Measurements from ENCODE around the gene GRID1.
A peak's percentile ranks its signal among the peaks of the same experiment; 100 is the strongest.

The GRID1 gene

DNA sequence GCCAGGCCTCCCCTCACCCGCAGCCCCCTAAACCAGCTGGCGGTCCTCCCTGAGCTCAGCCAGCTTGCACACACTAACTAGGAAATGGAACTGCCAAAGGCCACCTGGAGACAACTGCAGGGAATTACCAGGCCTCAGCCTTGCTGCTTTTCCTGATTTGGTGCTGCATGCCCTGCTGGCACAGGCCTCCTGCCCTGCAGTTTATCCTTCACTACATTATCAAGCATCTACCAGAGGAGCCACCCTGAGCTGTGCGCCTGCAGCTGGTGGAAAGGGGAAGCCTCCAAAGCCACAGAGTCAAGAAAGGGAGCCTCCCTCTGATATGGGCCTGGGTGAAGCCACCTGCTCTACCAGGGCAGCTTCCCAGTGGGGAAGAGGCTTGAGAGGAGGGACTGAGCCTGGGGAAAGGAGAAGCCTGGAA lies 139.8 kb downstream of the GRID1 start:
- no peak for ATAC-seq (ENCODE audit: low read depth)

DNA sequence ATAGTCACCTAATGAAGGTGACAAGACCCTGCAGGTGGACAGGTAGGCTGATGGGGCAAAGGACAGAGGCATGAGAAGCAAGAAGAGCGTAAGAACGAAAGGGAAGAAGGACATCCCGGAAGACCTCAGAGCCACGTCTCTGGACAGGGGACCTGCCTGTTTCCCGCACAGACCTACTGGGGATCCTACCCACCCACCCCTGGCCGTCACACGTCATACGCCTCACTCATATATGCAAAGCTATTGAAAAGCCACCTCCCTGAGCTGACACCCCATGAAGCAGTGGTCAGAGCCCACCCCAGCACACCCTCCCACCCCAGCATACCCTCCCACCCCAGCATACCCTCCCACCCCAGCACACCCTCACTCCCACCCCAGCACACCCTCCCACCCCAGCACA lies 140.6 kb downstream of the GRID1 start:
- TF ChIP-seq, protein P1, sequence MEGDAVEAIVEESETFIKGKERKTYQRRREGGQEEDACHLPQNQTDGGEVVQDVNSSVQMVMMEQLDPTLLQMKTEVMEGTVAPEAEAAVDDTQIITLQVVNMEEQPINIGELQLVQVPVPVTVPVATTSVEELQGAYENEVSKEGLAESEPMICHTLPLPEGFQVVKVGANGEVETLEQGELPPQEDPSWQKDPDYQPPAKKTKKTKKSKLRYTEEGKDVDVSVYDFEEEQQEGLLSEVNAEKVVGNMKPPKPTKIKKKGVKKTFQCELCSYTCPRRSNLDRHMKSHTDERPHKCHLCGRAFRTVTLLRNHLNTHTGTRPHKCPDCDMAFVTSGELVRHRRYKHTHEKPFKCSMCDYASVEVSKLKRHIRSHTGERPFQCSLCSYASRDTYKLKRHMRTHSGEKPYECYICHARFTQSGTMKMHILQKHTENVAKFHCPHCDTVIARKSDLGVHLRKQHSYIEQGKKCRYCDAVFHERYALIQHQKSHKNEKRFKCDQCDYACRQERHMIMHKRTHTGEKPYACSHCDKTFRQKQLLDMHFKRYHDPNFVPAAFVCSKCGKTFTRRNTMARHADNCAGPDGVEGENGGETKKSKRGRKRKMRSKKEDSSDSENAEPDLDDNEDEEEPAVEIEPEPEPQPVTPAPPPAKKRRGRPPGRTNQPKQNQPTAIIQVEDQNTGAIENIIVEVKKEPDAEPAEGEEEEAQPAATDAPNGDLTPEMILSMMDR (IDR thresholded peaks at IDR 0.05; ENCODE audit: poor library complexity, severe bottlenecking), result no peak
- Histone ChIP-seq H3K27me3 (ENCODE audit: insufficient read depth, poor library complexity, severe bottlenecking) (no peaks in the 10 kb centered on the region), H3K4me3 (ENCODE audit: severe bottlenecking) (no peak overlapping the region), H3K36me3 (ENCODE audit: low read depth) (no peaks in the 10 kb centered on the region), H3K27ac (ENCODE audit: poor library complexity, severe bottlenecking) (no peak overlapping the region), H3K4me1 (ENCODE audit: insufficient read depth, poor library complexity, severe bottlenecking) (no peaks in the 10 kb centered on the region), H3K9me3 (ENCODE audit: severe bottlenecking) (no peaks in the 10 kb centered on the region)
- DNase-seq (ENCODE audit: low spot score), result no peak
- ATAC-seq (ENCODE audit: low read depth), result no peak

More for the DNA sequence above, 139.8 kb downstream of the GRID1 start:
- H3K36me3 ChIP-seq (ENCODE audit: low read depth), result no peaks in the 10 kb centered on the region
- no peaks in the 10 kb centered on the region for H3K4me1 ChIP-seq (ENCODE audit: insufficient read depth, poor library complexity, severe bottlenecking)
- H3K9me3 ChIP-seq (ENCODE audit: severe bottlenecking), result no peaks in the 10 kb centered on the region
- DNase-seq (ENCODE audit: low spot score), result no peak
- no peaks in the 10 kb centered on the region for H3K27me3 ChIP-seq (ENCODE audit: insufficient read depth, poor library complexity, severe bottlenecking)
- no peak overlapping the region for H3K27ac ChIP-seq (ENCODE audit: poor library complexity, severe bottlenecking)
- no peak overlapping the region for H3K4me3 ChIP-seq (ENCODE audit: severe bottlenecking)
- TF ChIP-seq, protein P1 (IDR thresholded peaks at IDR 0.05; ENCODE audit: poor library complexity, severe bottlenecking), result no peak

DNA sequence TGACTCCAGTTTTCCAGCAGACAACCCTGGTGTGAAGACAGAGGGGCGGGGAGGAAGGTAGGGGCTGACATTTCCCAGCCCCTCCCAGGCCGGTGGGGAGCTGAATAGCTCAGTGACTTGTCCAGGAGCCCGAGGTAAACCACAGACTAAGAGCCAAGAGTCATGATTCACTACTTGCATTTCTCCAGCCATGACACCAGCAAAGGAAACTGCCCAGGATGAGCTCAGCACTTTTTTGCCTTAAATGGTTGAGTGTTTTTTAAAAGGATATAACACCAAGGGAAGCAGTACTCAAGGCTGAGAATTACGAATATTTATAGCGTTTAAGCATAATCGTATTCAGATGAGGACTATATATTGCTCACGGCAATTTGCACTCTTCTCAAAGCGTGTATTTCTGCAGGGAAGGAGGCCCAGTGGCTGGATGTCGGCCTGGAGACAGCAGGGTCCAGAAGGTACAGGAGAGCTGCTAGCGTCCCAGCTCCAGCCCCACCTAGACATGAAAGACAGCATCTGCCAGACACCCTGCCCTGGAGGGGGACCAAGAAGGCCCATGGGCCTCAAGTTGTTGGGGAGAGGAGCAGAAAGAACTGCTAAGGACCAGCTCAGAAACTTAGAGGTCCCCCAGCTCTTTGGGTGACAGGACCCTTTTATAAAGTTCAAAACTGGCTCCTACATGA lies 141.4 kb downstream of the GRID1 start:
- no peak for DNase-seq (ENCODE audit: low spot score)
- TF ChIP-seq, protein P1 (IDR thresholded peaks at IDR 0.05; ENCODE audit: poor library complexity, severe bottlenecking), result no peak
- Histone ChIP-seq H3K4me1 (ENCODE audit: insufficient read depth, poor library complexity, severe bottlenecking) (no peaks in the 10 kb centered on the region), H3K4me3 (ENCODE audit: severe bottlenecking) (no peak overlapping the region), H3K27ac (ENCODE audit: poor library complexity, severe bottlenecking) (no peak overlapping the region), H3K27me3 (ENCODE audit: insufficient read depth, poor library complexity, severe bottlenecking) (no peaks in the 10 kb centered on the region), H3K36me3 (ENCODE audit: low read depth) (no peaks in the 10 kb centered on the region), H3K9me3 (ENCODE audit: severe bottlenecking) (no peaks in the 10 kb centered on the region)
- ATAC-seq (ENCODE audit: low read depth), result peak; percentile 73; the same call in 2 of the 3 replicates

DNA sequence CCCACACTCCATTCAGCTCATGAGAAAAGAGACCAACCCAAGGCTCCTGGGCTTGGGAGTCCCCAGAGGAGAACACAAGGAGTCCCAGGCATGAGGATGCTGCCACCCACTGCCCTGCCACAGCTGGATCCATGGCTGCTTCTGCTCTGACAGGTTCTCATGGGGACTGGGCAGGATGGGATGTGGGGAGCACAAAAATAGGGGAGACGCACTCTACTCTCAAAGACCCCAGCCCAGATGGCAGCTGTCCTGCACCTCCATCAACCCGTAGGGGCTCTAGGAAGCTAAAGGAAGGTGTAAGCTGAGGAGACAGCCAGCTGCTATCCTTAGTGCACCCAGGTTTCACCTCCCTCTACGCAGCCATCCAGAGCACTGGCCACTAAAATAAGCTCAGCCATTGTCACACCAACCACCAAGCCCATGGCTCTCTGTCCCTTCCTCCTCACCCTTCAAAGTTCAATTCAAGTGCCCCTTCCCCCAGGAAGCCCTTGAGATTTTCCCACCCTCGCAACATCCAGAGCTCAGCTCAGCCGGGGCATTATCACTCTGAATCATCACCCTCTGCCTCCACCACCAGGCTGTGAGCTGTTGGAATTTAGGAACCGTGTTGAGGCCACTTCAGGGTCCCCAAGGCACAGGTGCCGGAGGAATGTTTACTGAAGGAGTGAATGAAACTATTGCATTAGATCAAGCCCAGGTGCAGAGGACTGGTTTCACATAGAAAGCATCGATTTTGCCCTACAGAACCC lies 142.1 kb downstream of the GRID1 start:
- Histone ChIP-seq H3K27me3 (ENCODE audit: insufficient read depth, poor library complexity, severe bottlenecking) (no peaks in the 10 kb centered on the region), H3K4me1 (ENCODE audit: insufficient read depth, poor library complexity, severe bottlenecking) (no peaks in the 10 kb centered on the region), H3K36me3 (ENCODE audit: low read depth) (no peaks in the 10 kb centered on the region), H3K9me3 (ENCODE audit: severe bottlenecking) (no peaks in the 10 kb centered on the region), H3K27ac (ENCODE audit: poor library complexity, severe bottlenecking) (no peak overlapping the region), H3K4me3 (ENCODE audit: severe bottlenecking) (no peak overlapping the region)
- TF ChIP-seq, protein P1 (IDR thresholded peaks at IDR 0.05; ENCODE audit: poor library complexity, severe bottlenecking), result no peak
- ATAC-seq (ENCODE audit: low read depth) (no peak), DNase-seq (ENCODE audit: low spot score) (no peak)

DNA sequence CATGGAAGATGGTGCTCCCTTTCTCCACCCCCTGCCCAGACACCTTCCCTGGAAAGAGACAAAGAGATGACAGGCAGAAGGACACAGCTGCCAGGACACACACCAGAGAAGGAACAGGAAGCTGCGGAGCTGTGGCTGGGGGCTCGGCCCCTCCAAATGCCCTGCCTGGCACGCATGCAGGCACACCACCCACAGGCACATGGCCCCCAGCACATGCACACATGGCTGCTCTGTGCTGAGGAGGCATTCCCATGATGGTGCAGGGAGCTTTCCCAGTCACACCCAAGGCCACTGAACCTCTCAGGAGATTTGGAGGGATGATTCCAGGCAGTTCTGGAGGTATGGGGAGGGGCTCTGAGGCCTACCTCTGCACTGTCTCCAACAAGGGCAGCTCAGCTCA lies 143.3 kb downstream of the GRID1 start:
- Histone ChIP-seq H3K27ac (ENCODE audit: poor library complexity, severe bottlenecking) (no peak overlapping the region), H3K36me3 (ENCODE audit: low read depth) (no peaks in the 10 kb centered on the region), H3K4me3 (ENCODE audit: severe bottlenecking) (no peak overlapping the region), H3K27me3 (ENCODE audit: insufficient read depth, poor library complexity, severe bottlenecking) (no peaks in the 10 kb centered on the region), H3K9me3 (ENCODE audit: severe bottlenecking) (no peaks in the 10 kb centered on the region), H3K4me1 (ENCODE audit: insufficient read depth, poor library complexity, severe bottlenecking) (no peaks in the 10 kb centered on the region)
- ATAC-seq (ENCODE audit: low read depth) (no peak), DNase-seq (ENCODE audit: low spot score) (no peak)
- TF ChIP-seq, protein P1 (IDR thresholded peaks at IDR 0.05; ENCODE audit: poor library complexity, severe bottlenecking), result no peak
